NCI-H1694 treated with DMSO at 0.1 percent for 48 hours (cell line): ENCODE measurements around the gene ARHGAP22.
"Not testable (repeated sequence)": the region's sequence is repeated elsewhere in the genome, so short reads cannot be mapped to it uniquely, and the experiment has no call there.

Experiments used
- DNase-seq: peaks from one replicate; lab custom pipeline; 2025; lab: John Stamatoyannopoulos, UW

The ARHGAP22 gene

DNA sequence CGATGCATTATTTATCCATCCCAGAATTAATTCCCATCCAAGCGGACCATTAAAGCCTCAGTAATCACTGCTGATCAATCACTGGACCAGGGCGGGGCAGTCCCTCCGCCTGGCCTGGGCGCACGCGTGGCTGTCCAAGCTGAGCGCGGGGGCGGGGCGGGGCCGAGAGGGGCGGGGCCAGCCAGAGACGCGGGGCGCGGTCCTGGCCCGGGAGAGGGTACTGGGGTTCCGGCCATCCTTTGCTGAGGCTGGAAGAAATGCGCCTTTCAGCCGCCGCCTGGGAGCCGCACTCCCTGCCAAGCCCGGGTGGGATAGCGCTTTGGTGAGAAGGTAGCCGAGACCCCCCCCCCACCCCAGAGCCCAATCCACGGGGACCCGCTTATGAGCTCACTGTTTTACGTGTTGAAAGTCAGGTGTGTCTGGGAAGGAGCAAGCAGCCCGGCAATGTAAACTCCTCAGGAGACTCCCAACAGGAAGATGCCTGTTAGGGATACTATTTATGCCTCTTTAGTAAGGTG is at the start of gene ARHGAP22:
Gene ARHGAP22, minus strand, starts transcription at position 83 of the 518 bp plus-strand sequence. CDS start 277 bp downstream, outside the sequence.
- DNase-seq = no peak

DNA sequence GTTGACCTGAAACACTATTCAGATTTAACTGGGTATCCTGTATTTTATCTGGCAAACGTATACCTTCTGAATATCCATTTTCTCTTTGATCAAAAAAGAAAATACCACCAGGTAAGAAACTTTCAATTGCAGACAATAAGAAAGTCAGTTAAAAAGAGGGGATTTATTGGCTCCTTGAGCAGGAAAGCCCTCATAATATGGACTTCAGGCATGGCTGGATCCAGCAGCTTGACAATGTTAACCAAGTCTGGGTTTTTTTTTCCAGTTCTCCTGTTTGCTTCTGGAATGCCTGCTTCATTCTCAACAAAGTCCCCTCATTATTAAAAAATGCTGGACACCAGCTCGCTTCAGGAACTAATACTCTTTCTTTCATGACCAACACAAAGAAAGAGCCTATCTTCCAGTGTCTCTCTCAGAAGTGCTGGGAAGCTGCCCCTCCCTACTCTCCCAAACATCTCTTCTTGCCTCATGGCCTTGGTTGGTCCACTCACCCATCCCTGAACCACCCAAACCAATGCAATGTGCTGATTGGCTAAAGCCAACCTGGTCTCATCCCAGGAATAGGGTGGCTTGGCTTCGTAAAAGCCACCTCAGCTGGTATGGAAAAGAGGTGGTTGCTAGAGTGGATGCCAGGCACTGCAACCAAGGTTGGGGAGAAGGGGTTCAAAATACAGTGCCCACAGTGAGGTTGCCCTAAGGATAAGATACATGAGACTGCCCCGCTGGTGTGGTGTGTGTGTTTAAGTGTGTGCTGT is 49.2 kb upstream of the ARHGAP22 start:
- DNase-seq = no peak

GRCh38 chr10:48653347-48653746 is 48.5 kb upstream of the ARHGAP22 start:
- DNase-seq = no peak

DNA sequence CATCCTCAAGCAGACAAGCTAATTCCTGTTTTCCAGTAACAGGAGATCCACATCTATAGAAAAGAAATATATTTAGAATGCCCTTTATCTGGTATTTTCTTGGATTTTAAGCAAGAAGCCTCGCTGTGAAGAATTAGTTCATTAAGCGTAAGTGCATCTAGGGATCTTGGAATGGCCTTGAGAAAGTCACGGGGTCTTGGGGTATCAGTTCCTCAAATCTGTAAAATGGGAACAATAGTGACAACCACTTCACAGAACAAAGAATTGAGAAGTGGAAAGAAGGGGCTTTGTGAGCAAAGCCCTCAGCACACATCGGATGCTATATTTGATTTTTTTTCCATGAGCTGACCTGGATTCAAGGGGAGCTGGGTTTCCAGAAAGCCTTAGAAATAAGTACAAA is 47.5 kb upstream of the ARHGAP22 start:
- DNase-seq = no peak

DNA sequence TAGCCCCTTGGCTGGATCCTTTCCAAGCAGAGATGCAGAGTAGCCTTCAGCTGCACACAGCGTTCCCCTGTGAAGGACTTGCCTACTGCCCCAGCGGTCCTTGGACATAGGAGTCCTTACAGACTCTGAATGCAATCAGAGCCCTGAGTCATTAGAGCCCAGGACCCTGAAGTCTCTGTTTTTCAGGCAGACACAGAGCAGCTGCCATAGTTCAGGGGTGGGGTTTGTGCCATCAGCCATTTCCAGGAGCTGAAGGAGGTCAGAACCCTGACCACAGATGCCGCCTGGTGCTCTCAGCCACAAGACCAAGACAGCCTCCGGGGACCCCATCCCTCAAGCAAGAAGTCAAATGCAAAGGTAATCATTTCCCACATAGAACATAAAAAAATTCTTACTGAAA is 47.0 kb upstream of the ARHGAP22 start:
- DNase-seq = no peak

DNA sequence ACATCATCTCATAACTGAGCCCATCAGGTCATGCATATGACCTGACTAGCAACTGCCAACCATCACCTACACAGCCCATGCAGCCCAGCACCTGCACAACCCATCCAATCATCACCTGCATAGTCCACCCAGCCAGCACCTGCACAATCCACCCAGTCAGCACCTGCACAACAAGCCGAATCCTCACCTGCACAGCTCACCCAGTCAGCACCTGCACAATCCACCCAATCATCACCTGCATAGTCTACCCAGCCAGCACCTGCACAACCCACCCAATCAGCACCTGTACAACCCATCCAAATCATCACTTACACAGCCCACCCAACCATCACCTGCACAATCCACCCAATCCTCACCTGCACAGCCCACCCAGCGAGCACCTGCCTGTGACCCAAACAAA is 46.4 kb upstream of the ARHGAP22 start:
- no peak for DNase-seq

- DNase-seq = no peak
Observed at GRCh38 chr10:48649349-48649944, 44.6 kb upstream of the ARHGAP22 start.

GRCh38 chr10:48648172-48648942 is 43.5 kb upstream of the ARHGAP22 start:
- DNase-seq = no peak

GRCh38 chr10:48647073-48647472 is 42.2 kb upstream of the ARHGAP22 start:
- DNase-seq = not testable (repeated sequence)

- DNase-seq = no peak
Observed at GRCh38 chr10:48645600-48645999, 40.7 kb upstream of the ARHGAP22 start.

DNA sequence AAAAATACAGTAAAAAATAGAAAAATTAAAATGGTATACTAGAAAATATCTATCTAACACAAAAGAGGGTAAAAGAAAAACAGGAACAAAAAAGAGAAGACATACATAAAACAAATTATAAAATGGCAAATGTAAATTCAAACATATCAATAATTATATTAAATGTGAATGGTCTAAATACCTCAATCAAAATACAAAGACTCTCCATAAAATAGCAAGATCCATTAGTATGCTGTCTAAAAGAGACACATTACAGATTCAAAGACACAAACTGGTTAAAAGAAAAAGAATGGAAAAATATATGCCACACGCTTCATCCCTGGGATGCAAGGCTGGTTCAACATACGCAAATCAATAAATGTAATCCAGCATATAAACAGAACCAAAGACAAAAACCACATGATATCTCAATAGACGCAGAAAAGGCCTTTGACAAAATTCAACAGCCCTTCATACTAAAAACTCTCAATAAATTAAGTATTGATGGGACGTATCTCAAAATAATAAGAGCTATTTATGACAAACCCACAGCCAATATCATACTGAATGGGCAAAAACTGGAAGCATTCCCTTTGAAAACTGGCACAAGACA is 36.3 kb upstream of the ARHGAP22 start:
- not testable (repeated sequence) for DNase-seq

- DNase-seq = no peak
Observed at GRCh38 chr10:48640326-48640725, 35.5 kb upstream of the ARHGAP22 start.

DNA sequence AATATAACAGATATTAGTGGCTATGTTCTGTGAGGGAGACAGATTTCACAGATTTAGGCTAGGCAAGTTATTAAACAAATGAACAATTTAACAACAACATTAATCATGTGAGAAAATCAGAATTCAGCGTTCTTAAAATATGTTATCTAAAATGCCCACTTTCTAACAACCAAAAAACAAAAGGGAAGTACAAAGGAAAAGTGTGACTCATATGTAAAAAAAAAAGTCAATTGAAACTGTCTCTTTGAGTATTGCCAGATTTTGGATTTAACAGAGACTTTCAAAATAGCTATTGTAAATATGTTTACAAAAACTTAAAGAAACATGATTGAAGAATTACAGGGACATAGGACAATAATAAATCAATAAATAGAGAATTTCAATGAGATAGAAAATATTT is 34.8 kb upstream of the ARHGAP22 start:
- no peak for DNase-seq

DNA sequence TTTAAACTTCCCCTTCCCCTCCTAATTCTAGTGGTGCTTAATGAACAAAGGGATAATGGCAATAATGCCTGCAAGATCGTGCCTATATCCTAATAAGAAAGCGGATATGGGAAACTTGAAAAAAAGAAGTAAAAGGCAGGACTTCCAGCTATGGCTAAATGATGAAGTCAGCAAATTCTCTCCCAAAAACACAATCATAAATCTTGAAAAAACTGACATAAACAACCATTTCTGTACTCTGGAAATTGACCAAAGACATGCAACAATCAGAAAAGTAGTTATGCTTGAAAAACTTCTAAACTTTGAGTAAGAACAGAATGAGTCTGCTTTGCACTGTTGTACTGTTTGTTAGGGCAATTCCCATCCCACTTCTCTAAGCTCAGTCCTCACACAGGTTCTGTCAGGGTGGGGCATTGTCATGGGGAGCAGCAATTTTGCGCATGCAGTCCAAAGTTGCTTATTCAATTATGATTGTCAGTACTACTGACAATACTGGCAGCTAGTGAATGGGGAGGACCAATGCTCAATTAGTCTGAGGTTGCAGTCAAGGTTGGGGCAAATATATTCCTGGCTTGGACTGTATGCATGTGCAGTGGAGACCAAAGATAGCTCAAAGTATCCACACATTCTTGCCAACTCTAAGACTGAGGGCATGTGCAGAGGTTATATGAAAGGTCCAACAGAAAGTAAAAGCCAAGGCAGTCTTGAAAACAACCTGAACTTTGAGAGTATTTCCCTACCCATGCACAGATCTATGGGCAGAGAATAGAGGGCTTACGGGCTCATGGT is 34.1 kb upstream of the ARHGAP22 start:
- no peak for DNase-seq

DNA sequence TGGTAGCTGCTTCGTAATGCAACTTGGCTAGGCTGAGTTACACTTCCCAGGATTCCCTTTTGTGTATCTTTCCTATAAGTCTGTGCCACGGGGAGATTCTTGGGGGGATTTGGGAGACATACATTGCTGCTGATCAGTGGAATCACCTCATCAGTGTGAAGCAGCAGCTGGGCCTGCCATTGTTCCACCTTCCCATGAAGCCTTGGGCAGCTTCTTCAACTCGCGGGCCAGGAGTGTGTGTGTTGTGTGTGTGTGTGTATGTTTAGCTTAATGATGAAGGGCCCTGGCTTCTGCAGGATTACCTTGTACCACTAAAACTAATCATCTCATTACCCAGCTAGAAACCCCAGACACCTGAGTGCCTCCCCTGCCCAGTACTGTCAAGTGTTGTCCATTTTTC is 33.3 kb upstream of the ARHGAP22 start:
- DNase-seq = no peak

DNA sequence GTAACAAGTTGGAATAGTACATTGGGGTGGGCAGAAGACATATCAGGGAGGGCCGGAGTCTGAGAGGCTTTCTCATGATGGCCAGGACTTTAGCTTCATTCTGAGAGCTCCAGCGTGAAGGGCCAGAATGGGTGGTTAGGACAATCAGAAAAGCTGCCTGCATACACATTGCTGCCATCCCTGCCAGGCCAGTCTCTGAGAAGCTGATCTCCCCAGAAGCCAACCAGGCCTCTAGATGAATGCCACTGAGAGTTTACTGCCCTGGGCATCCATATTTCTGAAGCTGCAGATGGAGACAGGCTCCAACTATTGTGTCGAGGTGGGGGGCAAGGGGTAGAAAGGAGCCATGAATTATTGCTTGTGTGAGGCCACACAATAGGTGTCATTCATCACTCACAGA is 32.0 kb upstream of the ARHGAP22 start:
- DNase-seq = no peak

GRCh38 chr10:48636231-48636630 is 31.4 kb upstream of the ARHGAP22 start:
- DNase-seq = no peak

- no peak for DNase-seq
Observed at GRCh38 chr10:48634984-48635557, 30.2 kb upstream of the ARHGAP22 start.

GRCh38 chr10:48634198-48634983 is 29.5 kb upstream of the ARHGAP22 start:
- no peak for DNase-seq
